ENCODE measurements around the gene CHST9.
"Not testable (repeated sequence)": the region's sequence is repeated elsewhere in the genome, so short reads cannot be mapped to it uniquely, and the experiment has no call there.

Gene CHST9

GRCh38 chr18:26993568-26993967 lies 191.5 kb downstream of the CHST9 start:
- DNase-seq: no peak

- DNase-seq: no peak
Measured at GRCh38 chr18:26992926-26993325, 192.2 kb downstream of the CHST9 start.

- no peak for DNase-seq
Measured at GRCh38 chr18:26989842-26990241, 195.3 kb downstream of the CHST9 start.

- no peak for DNase-seq
Measured at GRCh38 chr18:26981360-26982082, 203.6 kb downstream of the CHST9 start.

GRCh38 chr18:26978812-26979341 lies 206.2 kb downstream of the CHST9 start:
- DNase-seq: peak; percentile 52

- no peak for DNase-seq
Measured at GRCh38 chr18:26977781-26978180, 207.3 kb downstream of the CHST9 start.

- no peak for DNase-seq
Measured at GRCh38 chr18:26976206-26976605, 208.9 kb downstream of the CHST9 start.

GRCh38 chr18:26972549-26972948 lies 212.6 kb downstream of the CHST9 start:
- not testable (repeated sequence) for DNase-seq

- DNase-seq: no peak
Measured at GRCh38 chr18:26971409-26971808, 213.7 kb downstream of the CHST9 start.

GRCh38 chr18:26970637-26971036 lies 214.5 kb downstream of the CHST9 start:
- DNase-seq: no peak

- no peak for DNase-seq
Measured at GRCh38 chr18:26965206-26965605, 219.9 kb downstream of the CHST9 start.

- no peak for DNase-seq
Measured at GRCh38 chr18:26963292-26963691, 221.8 kb downstream of the CHST9 start.

GRCh38 chr18:26961839-26962238 lies 223.3 kb downstream of the CHST9 start:
- DNase-seq: no peak

GRCh38 chr18:26960911-26961310 lies 224.2 kb downstream of the CHST9 start:
- DNase-seq: no peak

GRCh38 chr18:26956863-26957262 lies 228.2 kb downstream of the CHST9 start:
- no peak for DNase-seq

GRCh38 chr18:26948703-26949102 lies 236.4 kb downstream of the CHST9 start:
- DNase-seq: no peak

GRCh38 chr18:26943906-26944305 lies 241.2 kb downstream of the CHST9 start:
- no peak for DNase-seq

- no peak for DNase-seq
Measured at GRCh38 chr18:26941584-26941983, 243.5 kb downstream of the CHST9 start.

- DNase-seq: no peak
Measured at GRCh38 chr18:26940744-26941398, 244.2 kb downstream of the CHST9 start.

- DNase-seq: no peak
Measured at GRCh38 chr18:26931659-26932058, 253.4 kb downstream of the CHST9 start.

GRCh38 chr18:26930630-26931029 lies 254.5 kb downstream of the CHST9 start:
- no peak for DNase-seq

GRCh38 chr18:26928670-26929313 lies 256.3 kb downstream of the CHST9 start:
- DNase-seq: no peak

- DNase-seq: not testable (repeated sequence)
Measured at GRCh38 chr18:26927822-26928221, 257.3 kb downstream of the CHST9 start.

Data from RPMI8226 (cell line).